ENCODE data around the gene RXFP4.

- TF ChIP-seq CTCF (IDR thresholded peaks at IDR 0.05; ENCODE audit: insufficient read depth, low read depth, low read length) (no peak), EZH2 (IDR thresholded peaks at IDR 0.05; ENCODE audit: insufficient read depth, low read length) (no peak)
Measured at GRCh38 chr1:155976913-155977689, 35.7 kb downstream of the RXFP4 start.

Data from astrocyte (in vitro differentiated cells and primary cell).